Ovary (tissue), 9 donors: ENCODE data around the gene PHKA2. TPM values are rescaled to one million over a fixed set of nuclear protein-coding genes. Genes with fewer than 3 reads are reported as not detected.
"Not testable (repeated sequence)": the region's sequence is repeated elsewhere in the genome, so short reads cannot be mapped to it uniquely, and the experiment has no call there.

ENCODE experiments used
- DNase-seq, 5 donors: peaks; one replicate each; pipeline ENCODE4 v3.0.0-alpha.2; 2019 to 2020
- H3K27ac ChIP-seq, 2 donors: fragments of 200-600 bp; one replicate each; pipeline versions ENCODE4 v1.5.1 to v1.8.0; 2019 to 2022
- H3K27me3 ChIP-seq: fragments of 200-600 bp; one replicate; pipeline ENCODE4 v1.8.0; 2022
- H3K36me3 ChIP-seq: fragments of 200-600 bp; sonication (generic); one replicate; pipeline ENCODE4 v1.5.1; 2019
- H3K4me1 ChIP-seq: one replicate; pipeline ENCODE4 v1.8.1; 2013; ENCODE audit warnings: mild to moderate bottlenecking, moderate library complexity; ENCODE audit not compliant: insufficient read depth
- H3K4me3 ChIP-seq: fragments of 200-600 bp; sonication (generic); one replicate; pipeline ENCODE4 v1.5.1; 2017
- H3K9me3 ChIP-seq, 2 donors: fragments of 200-600 bp in 1 of 2; sonication (generic) in 1 of 2; one replicate each; pipeline versions ENCODE4 v1.5.1 to v1.8.1; 2013 to 2019; ENCODE audit warnings: mild to moderate bottlenecking in 1 of 2, moderate library complexity in 1 of 2
- CTCF ChIP-seq, 3 donors: fragments of 450-650 bp in 2 of 3; fragments of 200-600 bp in 1 of 3; IDR thresholded peaks; one replicate each; pipeline versions ENCODE4 v1.5.1 to v1.8.0; 2016 to 2022; ENCODE audit warnings: antibody characterized with exemption in 3 of 3, mild to moderate bottlenecking in 1 of 3
- EP300 ChIP-seq: sonication (generic); formaldehyde crosslinking; IDR thresholded peaks from one replicate; pipeline ENCODE4 v1.6.1; 2017; ENCODE audit warnings: antibody characterized with exemption
- POLR2A ChIP-seq: fragments of 450-650 bp; IDR thresholded peaks from one replicate; pipeline ENCODE4 v1.6.1; 2017; ENCODE audit warnings: antibody characterized with exemption, mild to moderate bottlenecking, moderate library complexity
- WGBS, 3 donors: extraction: QIAGEN DNeasy Blood & Tissue Kit in 1 of 3; methylation state at CpG; one replicate each; pipeline versions ENCODE4 v1.1.5 to v1.1.7; 2013 to 2017; 5-methylcytosine and 5-hydroxymethylcytosine counted together
- intact Hi-C, 4 donors: fragments of 100-400 bp; cut with DNase I; formaldehyde crosslinking; loops; one replicate each; pipeline versions ENCODE4 v1.11.0 to v1.15.1; 2022 to 2023
- polyA plus RNA-seq, 2 donors: library from polyadenylated mRNA; stranded (reverse); fragments of 200-250 nt in 1 of 2; fragments of 350-450 nt in 1 of 2; fragmentation: Illumina TruSeq in 1 of 2; extraction: RNeasy Lipid Tissue Mini Kit (QIAGEN cat#74804) in 1 of 2; gene quantifications; one replicate each; pipeline ENCODE4 v1.2.3, GENCODE V29; 2013 to 2014
- total RNA-seq, 7 donors: library from RNA; depleted of rRNA in 2 of 7; stranded (reverse); fragments of >200 nt in 2 of 7; fragmentation: NEBNext Ultra II Directional in 3 of 7; extraction: Animal tissue kit (Norgen Biotek cat#: 25700) in 3 of 7; gene quantifications; one replicate each; pipeline versions ENCODE4 v1.1.0 to v1.2.4, GENCODE V29; 2016 to 2023
- donor health status: DM: no; HTN: no; CAD: no; lungs with moderate emphysema.
- donor health status: DM: no; HTN: no; CAD: no.
- donor health status: Bipolar disorder and iron deficiency.
- donor health status: DM: yes; HTN: yes; CAD: no.
- donor health status: DM: no; HTN: no; CAD: no.
- donor health status: DM: yes; HTN: yes; CAD: no.

The PHKA2 gene
- total and polyA plus RNA-seq, 9 donors = 19.4 to 43.5 (median 32.9) TPM

DNA sequence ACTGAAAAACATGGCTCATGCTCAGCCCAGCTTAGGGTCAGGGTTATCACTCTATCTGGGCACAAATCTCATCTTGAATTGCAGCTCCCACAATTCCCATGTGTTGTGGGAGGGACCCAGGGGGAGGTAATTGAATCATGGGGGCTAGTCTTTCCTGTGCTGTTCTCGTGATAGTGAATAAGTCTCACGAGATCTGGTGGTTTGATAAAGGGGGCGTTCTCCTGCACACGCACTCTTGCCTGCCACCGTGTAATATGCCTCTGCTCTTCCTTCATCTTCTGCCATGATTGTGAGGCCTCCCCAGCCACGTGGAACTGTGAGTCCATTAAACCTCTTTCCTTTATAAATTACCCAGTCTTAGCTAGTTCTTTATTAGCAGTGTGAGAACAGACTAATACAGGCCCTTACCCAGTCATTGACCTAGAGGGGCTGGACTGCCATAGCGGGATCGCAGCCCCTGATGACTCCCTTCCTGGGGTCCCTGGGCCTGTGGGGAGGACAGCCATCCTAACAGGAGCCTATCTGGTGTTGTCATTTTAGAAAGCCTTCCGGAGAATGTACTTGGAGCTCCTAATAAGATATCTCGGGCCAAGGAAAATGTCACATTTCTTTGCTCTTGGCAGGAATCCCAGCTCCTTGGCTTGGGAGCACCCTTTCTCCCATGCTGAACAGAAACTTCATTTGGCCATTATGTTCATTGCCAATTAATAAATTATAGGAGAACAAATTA, 112.6 kb downstream of the PHKA2 start:
- no peak for DNase-seq
- 59 to 67% (median 64%) methylated on average over 10 of the region's 10 CpGs for WGBS, 3 donors
- TF ChIP-seq EP300 (no peak), POLR2A (no peak), CTCF (IDR thresholded peaks at IDR 0.05) (no peak)

GRCh38 chrX:18864390-18864920, 119.5 kb downstream of the PHKA2 start:
- Histone ChIP-seq H3K4me3 (no peak overlapping the region), H3K4me1 (no peaks in the 10 kb centered on the region), H3K27me3 (no peaks in the 10 kb centered on the region), H3K27ac (no peak overlapping the region), H3K9me3 (no peaks in the 10 kb centered on the region), H3K36me3 (no peaks in the 10 kb centered on the region)
- no peak for DNase-seq
- intact Hi-C loops = no loop called here
- no peak for TF ChIP-seq EP300
- no peak for TF ChIP-seq CTCF (IDR thresholded peaks at IDR 0.05)
- no peak for TF ChIP-seq POLR2A
- 83 to 88% (median 87%) methylated on average over 15 of the region's 15 CpGs for WGBS, 3 donors

More for the DNA sequence above, 112.6 kb downstream of the PHKA2 start:
- intact Hi-C loops = no loop called here
- H3K27ac ChIP-seq = no peak overlapping the region
- H3K36me3 ChIP-seq = no peaks in the 10 kb centered on the region
- no peaks in the 10 kb centered on the region for H3K27me3 ChIP-seq
- no peak overlapping the region for H3K4me3 ChIP-seq
- H3K4me1 ChIP-seq = no peaks in the 10 kb centered on the region
- no peaks in the 10 kb centered on the region for H3K9me3 ChIP-seq

DNA sequence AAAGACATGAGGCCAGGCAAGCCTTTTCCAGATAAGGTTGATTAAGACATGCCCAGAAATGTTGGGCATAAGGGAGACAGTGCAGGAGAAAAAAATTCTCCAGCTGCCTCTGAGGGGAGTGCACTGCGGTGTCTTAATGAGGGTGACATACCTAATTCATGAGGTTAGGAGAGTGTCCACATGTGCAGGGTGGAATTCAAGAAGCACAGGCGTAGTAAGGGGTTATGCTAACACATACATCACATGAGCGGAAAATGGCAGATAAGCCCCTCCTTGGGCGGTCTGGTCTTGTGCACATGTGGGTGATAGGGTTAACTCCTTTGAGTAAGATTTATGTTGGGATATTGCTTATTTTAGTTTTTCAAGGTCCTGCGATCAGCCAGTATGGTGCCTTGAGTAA, 122.4 kb downstream of the PHKA2 start:
- TF ChIP-seq POLR2A = no peak
- TF ChIP-seq EP300 = no peak
- TF ChIP-seq CTCF (IDR thresholded peaks at IDR 0.05) = no peak
- no peak overlapping the region for H3K4me3 ChIP-seq
- no peak overlapping the region for H3K27ac ChIP-seq
- no peaks in the 10 kb centered on the region for H3K27me3 ChIP-seq
- no peaks in the 10 kb centered on the region for H3K4me1 ChIP-seq
- WGBS, 3 donors = 67 to 81% (median 77%) methylated on average over 5 of the region's 5 CpGs
- H3K36me3 ChIP-seq = no peaks in the 10 kb centered on the region
- DNase-seq = no peak
- intact Hi-C loops = no loop called here
- H3K9me3 ChIP-seq = no peaks in the 10 kb centered on the region

DNA sequence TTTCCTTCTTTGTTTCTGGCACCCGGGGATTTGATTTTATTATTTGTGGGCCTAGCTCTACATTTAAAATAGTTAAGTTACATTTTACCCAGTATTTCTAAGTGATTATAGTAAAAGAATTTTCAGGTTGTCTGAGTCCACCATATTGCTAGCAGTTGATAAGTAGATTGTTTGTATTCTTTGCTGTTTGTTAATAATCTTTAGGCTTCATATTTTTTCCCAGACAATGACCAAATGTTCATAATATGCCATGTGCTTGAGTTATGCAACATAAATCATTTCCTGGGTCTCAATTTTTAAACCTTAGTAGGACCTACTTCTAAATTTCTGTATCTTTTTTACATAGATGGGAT, 127.3 kb downstream of the PHKA2 start:
- Histone ChIP-seq H3K9me3 (no peaks in the 10 kb centered on the region), H3K4me3 (no peak overlapping the region), H3K36me3 (no peaks in the 10 kb centered on the region), H3K27ac (no peak overlapping the region), H3K4me1 (no peaks in the 10 kb centered on the region), H3K27me3 (no peaks in the 10 kb centered on the region)
- no peak for TF ChIP-seq POLR2A
- WGBS, 3 donors = 76 to 87% (median 77%) methylated on average over 1 of the region's 1 CpG
- intact Hi-C loops = no loop called here
- DNase-seq = no peak

DNA sequence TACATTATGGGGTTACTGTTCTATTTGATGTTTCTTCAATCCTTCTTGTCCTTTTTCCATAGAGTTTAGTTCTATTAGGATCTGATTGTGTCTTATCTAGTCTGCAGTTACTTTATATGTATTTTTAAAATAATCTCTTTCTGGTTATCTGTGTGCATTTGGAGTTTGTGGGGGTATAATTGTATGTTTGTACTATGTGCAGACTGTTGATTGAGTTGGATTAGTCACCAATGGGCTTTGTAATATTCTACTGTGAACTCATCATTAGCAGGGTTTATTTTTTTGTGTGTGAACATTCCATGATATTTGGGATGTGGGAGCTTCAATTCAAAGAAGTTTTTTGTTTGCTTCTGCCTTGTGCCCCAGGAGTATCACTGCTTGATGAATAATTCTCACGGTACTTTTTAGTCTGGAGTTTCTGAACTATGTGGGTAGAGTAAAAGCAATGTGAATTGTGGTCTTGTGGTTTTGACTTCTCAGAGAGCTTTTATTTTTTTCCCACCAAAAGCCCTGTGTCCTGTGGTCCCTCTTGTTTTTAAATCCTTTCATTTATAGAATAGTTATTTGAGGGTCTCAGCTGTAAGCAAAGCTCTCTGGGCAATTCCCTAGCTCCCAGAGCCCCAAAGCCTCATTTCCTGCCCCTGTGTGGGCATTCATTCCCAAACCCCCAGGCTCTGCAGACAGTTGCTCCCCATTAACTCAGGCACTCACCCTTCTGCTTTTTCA, 127.8 kb downstream of the PHKA2 start:
- no peaks in the 10 kb centered on the region for H3K36me3 ChIP-seq
- no peak overlapping the region for H3K4me3 ChIP-seq
- H3K27ac ChIP-seq = no peak overlapping the region
- no peak for TF ChIP-seq POLR2A
- TF ChIP-seq EP300 = no peak
- TF ChIP-seq CTCF (IDR thresholded peaks at IDR 0.05) = no peak
- no peaks in the 10 kb centered on the region for H3K27me3 ChIP-seq
- intact Hi-C loops = no loop called here
- no peaks in the 10 kb centered on the region for H3K4me1 ChIP-seq
- no peak for DNase-seq
- WGBS, 3 donors = 63 to 70% (median 64%) methylated on average over 1 of the region's 1 CpG
- no peaks in the 10 kb centered on the region for H3K9me3 ChIP-seq

DNA sequence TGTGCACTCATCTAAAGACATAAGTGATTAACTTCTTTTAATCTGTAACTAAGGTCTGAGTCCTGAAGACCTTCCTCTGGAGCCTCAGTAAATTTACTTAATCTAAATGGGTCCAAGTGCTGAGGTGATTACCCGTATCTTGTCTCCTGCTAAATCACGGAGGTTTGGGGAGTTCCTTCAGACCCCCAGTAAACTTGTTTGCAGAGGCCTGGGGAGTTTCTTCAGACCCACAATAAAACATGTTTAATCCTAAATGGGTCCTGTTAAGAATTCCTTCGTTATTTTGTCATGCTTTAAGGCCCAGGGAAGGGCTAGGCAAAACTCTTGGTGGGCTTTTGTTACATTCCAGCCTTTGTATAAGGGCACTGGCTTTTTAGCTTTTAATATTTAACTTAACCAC, 136.0 kb downstream of the PHKA2 start:
- DNase-seq, H3K27ac ChIP-seq, H3K9me3 ChIP-seq, H3K4me3 ChIP-seq, H3K4me1 ChIP-seq, intact Hi-C loops, H3K36me3 ChIP-seq, H3K27me3 ChIP-seq: not testable (repeated sequence)
- WGBS, 3 donors = 72 to 76% (median 72%) methylated on average over 3 of the region's 3 CpGs
